NCI-H2196 (cell line): ENCODE data around the gene PGLYRP4.

Source experiments
- DNase-seq: peaks from one replicate; lab custom pipeline; 2025; ENCODE audit not compliant: unreplicated experiment; lab: John Stamatoyannopoulos, UW

The PGLYRP4 gene

DNA sequence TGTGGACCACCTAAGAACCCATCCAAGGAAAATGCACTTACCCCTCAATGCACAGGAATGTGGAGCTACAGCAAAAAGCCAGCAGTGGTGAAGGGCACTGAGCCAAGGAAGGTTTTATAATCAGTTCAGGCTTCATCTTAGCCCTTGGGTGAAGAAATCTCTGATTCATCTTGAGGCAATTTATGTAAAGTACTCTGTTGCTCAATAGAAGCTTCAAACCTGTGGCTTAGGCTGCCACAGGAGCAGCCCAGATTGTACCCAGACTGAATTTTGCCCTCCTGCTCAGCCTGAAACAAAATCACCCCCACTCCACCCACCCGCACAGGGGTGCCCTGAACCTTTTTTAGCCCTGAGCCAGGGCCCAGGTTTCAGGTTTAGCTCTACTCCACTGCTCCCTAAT, 26.9 kb upstream of the PGLYRP4 start, which contains the start of gene S100A12:
Gene S100A12, minus strand, starts transcription at position 111 of the 400 bp plus-strand sequence. CDS start 1,029 bp downstream, outside the sequence.
- DNase-seq = no peak

DNA sequence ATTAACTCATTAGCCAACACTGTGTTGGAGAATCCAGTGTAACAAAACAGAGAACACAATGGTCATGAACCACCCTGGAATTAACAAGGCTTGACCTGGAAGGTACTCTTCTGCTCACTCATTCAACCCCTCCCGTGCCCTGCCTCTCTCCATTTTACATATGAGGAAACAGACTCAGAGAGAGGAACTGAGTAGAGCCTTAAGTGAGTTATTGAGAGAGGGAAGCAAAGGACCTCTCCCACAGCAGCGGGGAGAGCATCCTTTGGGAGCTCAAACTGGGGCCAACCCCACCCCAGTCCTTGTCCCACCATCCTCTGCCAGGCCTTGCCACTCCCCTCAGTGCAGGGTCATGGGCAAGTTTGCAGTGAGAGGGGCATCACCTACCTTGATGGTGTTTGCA, 25.4 kb upstream of the PGLYRP4 start:
- no peak for DNase-seq

DNA sequence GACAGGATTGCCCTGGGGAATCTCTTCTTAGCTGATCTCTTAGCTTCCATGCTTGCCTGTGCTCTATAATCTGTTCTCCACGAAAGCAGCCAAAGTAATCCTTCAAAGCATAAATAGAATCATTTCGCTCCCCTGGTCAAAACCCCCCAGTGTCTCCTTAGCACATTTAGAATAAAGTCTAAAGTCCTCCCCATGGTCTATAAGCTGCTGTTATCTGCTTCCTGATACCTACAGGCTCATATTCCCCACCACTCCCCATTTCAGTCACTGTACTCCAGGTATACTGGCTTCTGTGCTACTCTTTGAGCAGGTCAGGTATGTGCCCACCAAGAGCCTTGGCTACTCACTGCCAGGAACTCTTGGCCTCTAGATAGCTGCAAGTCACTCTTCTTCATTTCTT, 23.9 kb upstream of the PGLYRP4 start:
- DNase-seq = no peak

DNA sequence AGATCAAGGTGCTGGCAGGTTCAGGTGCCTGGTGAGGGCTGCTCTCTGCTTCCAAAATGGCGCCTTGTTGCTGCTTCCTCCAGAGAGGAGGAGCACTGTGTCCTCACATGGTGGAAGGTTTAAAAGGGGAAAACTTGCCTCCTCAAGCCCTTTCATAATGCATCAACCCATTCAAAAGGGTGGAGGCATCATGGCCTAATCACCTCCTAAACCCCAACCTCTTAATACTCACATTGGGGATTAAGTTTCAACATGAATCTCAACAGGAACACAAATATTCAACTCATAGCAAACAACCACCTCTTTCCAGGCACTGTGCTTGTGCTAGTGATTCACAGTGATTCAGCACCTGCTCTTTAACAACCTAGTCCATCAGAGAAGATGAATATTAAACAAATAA, 22.6 kb upstream of the PGLYRP4 start:
- no peak for DNase-seq

DNA sequence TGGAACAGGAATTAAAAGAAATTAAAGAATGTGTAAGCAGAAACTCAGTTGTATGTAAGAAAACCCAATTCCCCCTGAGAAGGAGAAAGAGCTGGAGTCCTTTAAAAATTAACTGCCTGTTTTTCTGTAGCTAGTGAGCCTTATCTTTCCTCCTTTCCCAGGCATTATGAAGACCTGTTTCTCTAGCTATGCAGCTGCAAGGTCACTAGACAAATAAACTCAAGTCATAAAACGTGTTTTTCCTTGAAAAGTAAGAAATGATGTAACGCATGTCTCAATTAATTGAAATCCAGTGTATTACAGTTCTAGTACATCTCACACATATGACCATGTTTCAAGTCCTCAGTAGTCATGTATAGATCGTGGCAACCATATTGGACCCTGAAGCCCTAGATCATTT, 21.5 kb upstream of the PGLYRP4 start:
- DNase-seq = no peak

DNA sequence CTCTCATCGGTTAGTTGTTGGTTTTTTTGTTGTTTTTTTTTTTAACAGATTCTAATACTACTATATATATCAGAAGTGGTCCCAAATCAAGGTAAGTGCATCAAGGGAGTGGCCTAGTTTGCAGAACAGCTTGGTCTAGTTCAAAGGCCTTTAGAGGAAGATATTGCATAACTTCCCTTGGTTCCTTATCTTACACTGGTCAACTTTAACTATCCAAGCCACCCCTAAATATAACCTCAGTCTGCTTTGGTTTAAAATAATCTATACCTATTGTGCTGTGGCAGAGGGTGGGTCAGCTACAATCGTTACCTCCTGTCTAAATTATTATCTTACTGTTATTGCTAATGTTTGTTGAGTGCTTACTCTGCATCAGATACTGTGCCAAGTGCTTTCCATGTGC, 19.9 kb upstream of the PGLYRP4 start:
- DNase-seq = no peak

DNA sequence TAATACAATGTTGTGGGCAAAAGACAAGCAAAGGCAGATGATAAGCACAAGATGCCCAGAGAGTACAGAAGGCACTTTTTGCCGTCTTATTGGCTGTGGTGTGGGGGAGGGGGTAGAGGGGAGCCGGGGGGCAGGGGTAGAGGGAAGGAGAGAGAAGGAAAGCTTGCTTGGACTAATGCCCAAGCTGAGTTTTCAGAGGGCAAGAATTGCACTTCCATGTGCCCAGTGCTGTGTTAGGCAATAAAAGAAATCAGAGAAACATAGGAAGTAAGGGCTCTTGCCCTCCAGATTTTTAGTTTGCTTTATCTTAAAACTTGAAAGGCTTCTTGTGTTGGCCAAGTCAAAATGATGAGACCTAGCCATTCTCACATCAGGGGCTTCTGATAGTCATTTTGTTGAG, 18.4 kb upstream of the PGLYRP4 start:
- no peak for DNase-seq

DNA sequence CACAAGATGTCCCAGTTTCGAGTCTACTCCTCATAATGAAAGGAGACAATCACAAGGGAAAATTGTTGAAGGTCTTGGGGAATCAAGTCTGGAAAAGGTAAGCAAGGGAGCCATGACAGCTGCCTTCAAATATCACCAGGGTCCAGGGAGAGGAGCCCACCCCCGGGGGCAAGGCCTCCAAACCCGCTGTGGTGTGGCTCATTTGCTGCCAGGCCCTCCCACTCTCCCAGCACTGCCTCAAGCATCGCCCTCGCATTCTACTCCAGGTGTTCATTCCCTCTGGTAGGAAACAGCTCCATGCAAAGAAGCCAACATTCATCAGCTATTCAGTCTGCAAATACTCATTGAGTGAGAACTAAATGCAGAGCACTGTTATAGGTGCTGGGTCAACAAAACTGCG, 17.6 kb upstream of the PGLYRP4 start:
- DNase-seq = no peak

DNA sequence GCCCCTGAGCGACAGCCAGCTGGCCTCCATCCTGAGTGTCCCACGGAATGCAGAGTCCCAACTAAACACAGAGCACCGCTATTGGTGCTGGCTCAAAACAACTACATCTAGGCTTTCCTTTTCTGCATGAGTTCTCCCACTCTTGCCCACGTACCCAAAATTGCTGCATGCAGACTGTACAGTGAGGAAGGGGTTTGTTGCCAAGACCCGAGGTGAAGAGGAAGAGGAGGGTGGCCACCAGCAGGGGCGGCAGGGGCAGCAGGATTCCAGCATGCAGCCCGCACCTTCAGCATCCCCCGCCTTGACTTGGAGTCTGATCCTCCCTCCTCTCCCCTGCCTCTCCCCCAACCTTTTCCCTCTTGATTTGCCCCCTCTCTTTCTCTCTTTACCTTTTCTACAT, 17.1 kb upstream of the PGLYRP4 start:
- no peak for DNase-seq

DNA sequence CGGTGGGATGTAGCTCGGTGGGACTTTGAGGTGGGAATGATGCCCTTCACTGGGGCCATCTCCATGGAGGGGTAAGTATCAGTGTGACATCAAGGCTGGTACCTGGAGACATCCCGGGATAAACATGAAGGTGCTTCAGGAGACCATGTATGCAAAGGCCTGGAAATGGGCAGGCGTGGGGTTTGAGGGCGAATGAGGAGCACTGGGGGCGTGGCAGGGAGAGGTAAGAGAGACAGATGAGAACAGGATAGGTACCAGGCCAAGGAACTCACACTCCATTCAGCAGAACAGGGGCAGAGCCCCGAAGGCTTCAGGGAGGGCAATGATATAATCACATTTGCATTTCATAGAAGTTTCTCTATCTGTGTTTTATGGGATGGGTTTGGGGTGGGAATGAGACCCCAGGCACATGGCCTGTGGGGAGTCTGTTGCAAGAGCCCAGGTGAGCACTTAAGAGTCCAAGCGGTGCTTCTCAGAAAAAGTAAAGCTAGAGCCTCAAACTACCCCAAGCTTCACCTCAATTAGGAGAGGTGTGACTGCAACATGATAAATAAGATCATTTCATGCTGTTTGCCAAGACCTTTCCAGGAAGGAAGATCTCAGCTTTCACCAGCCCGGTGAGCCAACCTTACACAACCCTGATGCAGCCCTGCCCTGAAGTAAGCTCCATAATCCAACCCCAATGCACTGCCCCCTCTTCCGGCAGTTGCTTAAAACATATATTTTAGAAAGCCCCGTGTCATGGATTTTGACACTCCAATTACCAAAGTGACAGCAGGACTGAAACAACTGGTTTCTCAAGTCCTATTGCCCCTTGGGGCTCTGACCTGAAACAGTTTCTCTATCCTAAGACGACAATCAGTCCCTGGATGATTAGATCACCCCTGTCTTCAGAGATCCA, 16.4 kb upstream of the PGLYRP4 start:
- DNase-seq = peak; percentile 32

DNA sequence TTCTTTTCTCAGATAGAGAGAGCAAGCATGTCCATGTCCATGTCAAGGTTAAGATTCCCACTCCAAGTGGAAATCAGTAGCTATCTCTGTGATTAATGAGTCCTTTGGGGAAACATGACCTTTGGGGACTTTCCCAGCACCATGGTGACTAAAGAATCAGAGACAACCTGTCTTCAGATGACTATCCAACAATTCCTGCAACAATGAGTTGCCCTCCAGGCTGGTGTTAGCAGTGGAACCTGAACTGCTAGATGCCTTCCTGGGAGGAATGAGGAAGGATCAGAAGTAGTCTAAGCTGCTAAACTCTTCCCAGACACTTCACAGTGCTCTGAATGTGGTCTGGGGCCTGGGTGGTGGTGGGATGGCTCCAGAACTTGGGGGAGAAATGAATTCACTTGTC, 15.5 kb upstream of the PGLYRP4 start:
- DNase-seq = no peak

DNA sequence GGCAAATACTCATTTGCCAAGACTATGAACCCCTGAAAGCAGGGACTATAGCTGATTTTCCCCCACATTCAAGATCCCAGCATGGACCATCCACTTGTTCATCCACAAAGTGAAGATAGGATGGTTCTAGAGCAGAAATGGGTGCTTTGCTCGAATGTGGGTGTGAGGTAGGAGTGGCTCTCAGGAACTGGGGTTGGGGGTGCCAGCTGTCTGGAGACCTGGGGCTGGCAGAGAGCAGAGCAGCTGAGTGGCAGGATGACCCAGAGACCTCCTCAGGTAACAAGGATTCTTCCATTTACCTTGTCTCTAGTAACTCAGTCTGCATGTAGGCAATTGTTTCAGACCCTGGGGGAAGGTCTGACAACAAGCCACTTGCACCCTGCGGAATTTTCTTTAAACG, 15.0 kb upstream of the PGLYRP4 start:
- no peak for DNase-seq

DNA sequence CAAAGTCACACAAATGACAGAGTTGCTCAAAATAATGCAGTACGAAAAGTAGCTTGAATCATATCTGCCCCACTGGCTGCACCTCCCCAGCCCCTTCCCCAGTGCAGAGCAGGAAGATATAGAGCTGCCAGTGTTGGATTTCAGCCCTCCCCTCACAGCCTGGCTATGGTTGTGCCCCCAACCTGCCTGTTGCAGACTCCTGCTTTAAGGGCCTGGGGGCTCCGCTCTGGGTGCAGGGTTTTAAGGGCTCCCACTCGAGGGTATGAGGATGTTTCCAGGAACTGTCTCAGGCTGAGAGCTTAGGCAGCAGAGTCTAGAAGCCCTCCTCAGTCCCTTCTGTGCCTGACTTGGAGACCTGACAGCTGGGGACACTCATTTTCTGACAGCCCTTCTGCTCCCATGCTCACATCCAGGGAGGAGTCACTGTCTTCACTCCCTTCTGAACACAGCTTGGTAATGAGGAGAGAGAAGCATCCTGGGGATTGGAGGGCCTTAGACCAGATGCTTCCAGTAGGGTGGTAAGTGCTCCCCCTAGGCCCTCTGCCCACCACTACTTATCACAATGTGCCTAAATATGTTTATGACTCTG, 13.6 kb upstream of the PGLYRP4 start:
- DNase-seq = no peak

DNA sequence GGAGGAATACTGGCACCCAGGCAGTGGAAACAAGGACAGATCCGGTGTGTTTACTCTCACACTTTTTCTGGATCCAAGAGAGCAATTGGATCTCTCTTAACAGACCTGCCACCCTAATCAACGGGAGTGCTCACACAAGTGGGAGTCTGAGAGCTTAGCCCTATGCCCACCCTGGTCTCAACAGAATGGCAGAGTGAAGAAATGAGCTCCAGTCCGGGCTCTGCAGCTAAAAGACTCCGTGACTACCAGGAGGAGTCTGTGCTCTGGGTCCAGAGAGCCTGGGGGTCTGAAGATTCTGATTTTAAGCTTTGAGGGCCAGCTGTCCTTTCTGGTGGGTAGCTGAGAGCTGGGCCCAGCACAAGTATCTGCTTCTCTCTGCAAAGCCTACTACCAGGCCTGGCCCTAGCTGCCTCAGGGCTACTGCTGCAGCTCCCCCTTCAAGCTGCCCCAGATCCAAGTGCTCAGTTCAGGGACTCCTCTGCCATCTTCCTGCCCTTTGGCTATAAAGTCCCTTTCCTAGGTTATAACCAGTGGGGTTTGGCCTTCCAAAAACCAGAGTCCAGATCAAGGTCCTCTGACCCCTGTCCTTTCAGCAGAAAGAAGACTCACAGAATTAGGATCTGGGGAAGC, 13.0 kb upstream of the PGLYRP4 start:
- no peak for DNase-seq

DNA sequence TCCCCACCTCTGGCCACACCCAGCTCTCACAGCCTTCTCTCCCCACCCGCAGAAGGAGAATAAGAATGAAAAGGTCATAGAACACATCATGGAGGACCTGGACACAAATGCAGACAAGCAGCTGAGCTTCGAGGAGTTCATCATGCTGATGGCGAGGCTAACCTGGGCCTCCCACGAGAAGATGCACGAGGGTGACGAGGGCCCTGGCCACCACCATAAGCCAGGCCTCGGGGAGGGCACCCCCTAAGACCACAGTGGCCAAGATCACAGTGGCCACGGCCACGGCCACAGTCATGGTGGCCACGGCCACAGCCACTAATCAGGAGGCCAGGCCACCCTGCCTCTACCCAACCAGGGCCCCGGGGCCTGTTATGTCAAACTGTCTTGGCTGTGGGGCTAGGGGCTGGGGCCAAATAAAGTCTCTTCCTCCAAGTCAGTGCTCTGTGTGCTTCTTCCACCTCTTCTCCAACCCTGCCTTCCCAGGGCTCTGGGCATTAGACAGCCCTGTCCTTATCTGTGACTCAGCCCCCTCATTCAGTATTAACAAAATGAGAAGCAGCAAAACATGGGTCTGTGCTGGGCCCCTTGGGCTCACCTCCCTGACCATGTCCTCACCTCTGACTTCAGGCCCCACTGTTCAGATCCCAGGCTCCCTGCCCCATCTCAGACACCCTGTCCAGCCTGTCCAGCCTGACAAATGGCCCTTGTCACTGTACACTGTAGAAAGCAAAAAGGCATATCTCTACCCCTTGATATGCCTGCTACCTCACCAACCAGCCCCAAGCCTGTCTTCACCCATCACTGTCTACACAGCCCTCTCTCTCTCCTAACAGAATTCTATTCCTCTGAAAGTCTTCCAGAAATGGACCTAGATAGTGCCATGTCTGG, 12.2 kb upstream of the PGLYRP4 start:
- no peak for DNase-seq

DNA sequence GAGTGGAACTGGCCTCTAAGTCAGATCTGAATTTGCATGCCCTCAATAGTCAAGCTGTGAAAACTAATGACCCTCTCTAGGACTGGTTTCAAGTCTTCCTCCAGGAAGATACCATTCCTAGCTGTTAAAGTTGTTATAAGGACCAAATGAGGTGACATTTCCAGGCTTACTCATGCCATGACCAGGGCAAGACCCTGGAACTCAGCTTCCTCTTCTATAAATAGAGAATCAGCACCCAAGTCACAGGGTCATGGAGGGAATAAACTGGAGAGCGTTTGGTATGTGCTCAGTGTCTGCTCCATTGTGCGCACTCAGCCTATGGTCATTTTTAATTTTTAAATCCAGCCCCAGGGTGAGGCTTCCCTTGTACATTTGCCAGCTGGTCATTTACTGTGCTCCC, 11.5 kb upstream of the PGLYRP4 start:
- no peak for DNase-seq

DNA sequence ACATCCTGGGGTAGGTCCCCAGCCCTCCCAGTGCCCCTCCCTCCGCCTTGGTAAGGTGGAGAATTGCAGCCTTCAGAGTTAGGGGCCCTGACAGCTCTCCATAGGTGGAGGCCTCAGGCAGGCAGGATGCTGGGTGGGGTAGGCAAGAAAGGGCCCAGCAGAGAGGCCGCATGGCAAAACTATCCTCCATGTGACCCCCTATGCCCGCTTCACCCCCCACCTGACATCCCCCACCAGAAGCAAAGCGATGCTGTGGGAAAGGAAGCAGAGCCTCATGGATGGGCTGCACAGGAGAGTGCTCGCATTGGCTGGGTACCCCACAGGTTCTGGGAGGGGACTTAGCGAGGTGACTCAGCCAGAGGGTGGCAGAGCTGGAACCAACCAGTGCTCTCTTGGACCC, 10.6 kb upstream of the PGLYRP4 start:
- DNase-seq = no peak

DNA sequence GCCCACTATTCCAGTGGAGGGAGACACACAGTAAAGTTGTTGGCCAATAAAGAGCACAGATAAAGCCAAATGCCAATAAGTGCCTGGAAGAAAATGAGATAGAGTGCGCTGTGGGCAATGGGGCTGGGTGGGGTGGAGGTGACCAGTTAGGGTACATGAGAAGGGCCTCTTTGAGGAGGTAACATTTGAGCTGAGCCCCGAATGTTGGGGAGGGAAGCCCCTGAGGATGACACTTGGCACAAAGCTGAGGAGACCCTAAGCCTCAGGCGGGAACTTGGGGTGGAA, 10.0 kb upstream of the PGLYRP4 start:
- no peak for DNase-seq

DNA sequence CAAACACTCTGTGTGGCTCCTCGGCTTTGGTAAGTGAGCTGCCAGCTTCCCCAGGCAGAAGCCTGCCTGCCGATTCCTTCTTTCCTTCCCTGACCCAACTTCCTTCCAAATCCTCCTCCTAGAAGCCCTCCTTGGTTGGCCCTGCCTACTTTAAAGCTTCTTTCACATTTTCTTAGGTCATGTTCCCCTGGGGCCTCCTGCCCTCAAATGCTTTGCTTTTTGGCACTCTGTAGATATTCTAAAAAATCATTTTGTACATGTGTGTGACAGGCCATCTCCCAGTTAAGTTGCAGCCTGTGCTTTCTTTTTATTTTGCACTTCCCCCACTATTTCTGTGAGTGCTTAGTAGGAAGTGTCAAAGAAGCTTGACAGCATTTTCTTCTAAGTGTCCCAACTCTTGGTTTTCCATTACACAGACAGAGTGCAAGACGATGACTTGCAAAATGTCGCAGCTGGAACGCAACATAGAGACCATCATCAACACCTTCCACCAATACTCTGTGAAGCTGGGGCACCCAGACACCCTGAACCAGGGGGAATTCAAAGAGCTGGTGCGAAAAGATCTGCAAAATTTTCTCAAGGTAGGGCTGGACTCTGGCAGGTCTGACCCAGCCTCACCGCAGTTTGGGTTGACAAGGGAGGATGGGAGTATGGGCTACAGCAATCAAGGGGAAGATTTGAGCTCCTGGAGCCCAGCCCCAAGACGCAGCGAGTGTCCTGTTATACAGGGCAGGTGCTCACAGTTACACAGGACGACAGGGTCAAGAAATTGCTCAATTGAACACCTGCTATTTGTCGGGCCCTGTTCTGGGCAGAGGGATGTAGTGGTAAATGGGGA, 9.4 kb upstream of the PGLYRP4 start, which contains the start of gene S100A9:
Gene S100A9, plus strand, starts transcription at position 2 of the 838 bp plus-strand sequence. Its CDS starts 430 bp downstream, at position 432.
- no peak for DNase-seq

DNA sequence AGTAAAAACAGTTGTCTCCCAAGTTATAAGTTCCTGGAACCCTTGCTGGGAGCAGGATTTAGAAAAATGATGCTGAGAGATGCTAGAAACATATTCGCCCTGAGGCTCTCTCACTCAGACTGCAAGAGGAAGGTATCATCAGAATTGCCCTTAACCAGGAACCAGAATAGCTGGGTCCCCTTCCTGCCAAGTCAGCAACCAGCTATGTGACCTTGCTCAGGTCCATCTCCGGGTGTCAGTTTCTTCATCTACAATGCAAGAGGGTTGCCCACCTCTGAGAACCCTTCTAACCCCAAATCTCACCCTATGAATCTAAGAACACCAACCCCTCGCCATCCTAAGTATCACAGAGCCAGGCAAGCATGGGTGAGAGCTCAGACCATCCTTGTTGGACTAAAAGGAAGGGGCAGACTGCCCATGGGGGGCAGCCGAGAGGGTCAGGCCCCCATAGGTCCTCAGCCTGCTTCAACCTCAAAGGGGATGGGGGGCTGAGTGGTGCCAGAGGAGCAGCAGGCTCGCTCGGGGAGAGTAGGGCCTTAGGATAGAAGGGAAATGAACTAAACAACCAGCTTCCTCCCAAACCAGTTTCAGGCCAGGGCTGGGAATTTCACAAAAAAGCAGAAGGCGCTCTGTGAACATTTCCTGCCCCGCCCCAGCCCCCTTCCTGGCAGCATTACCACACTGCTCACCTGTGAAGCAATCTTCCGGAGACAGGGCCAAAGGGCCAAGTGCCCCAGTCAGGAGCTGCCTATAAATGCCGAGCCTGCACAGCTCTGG, 8.6 kb upstream of the PGLYRP4 start:
- DNase-seq = no peak
